B cell (primary cell): Measurements from ENCODE around the gene TP53I3. TPM values are rescaled to one million over a fixed set of nuclear protein-coding genes. Genes with fewer than 3 reads are reported as not detected.
"Not testable (repeated sequence)": the region's sequence is repeated elsewhere in the genome, so short reads cannot be mapped to it uniquely, and the experiment has no call there.

ENCODE experiments used
- ATAC-seq: fragments of 200-7000 bp; cut with Tn5 transposase; one replicate; pipeline ENCODE4 v1.10.0; 2021; ENCODE audit warnings: low read depth, mild to moderate bottlenecking, moderate number of reproducible peaks, moderate library complexity
- CTCF ChIA-PET: fragments of 350-600 bp; sonication (Branson Sonifier 250); formaldehyde crosslinking; loops from one replicate; lab custom pipeline; 2021; ENCODE audit warnings: antibody characterized with exemption, inconsistent platforms; lab: Charles Lee
- POLR2A ChIA-PET: fragments of 350-600 bp; sonication (Branson Sonifier 250); formaldehyde crosslinking; loops from one replicate; lab custom pipeline; 2021; ENCODE audit warnings: antibody characterized with exemption; lab: Charles Lee
- DNase-seq: peaks from one replicate; pipeline ENCODE4 v3.0.0; 2013
- H2AFZ ChIP-seq: 2 replicates; pipeline ENCODE4 v1.6.1; 2012; ENCODE audit warnings: mild to moderate bottlenecking, low read depth, low read length; ENCODE audit not compliant: insufficient read depth, poor library complexity, severe bottlenecking
- H3K27ac ChIP-seq, 2 donors: 1 replicate in 1 of 2; 2 replicates in 1 of 2; pipeline ENCODE4 v1.5.1; 2012 to 2013; ENCODE audit warnings: low read length in 2 of 2, mild to moderate bottlenecking in 2 of 2, moderate library complexity in 1 of 2
- H3K27me3 ChIP-seq, 4 experiments: fragments of 200-600 bp in 1 of 4; sonication (generic) in 1 of 4; replicated peaks in 1 of 4; 1 replicate in 2 of 4; 2 replicates in 2 of 4; pipeline versions ENCODE4 v1.6.1 to v1.7.0; 2013 to 2016; ENCODE audit warnings: low read length in 3 of 4, mild to moderate bottlenecking in 2 of 4, mixed read lengths in 1 of 4, moderate library complexity in 1 of 4; ENCODE audit not compliant: insufficient read depth in 4 of 4, control insufficient read depth in 3 of 4; ENCODE audit errors: control extremely low read depth in 1 of 4
- H3K36me3 ChIP-seq, 2 experiments: replicated peaks in 1 of 2; 1 replicate in 1 of 2; 2 replicates in 1 of 2; pipeline versions ENCODE4 v1.6.1 to v1.7.1; 2013; ENCODE audit warnings: low read length in 1 of 2; ENCODE audit not compliant: insufficient read depth in 2 of 2, control insufficient read depth in 1 of 2; ENCODE audit errors: control extremely low read depth in 1 of 2, extremely low read depth in 1 of 2
- H3K4me1 ChIP-seq, 2 donors: fragments of 200-600 bp in 1 of 2; sonication (generic) in 1 of 2; 1 replicate in 1 of 2; 2 replicates in 1 of 2; pipeline versions ENCODE4 v1.5.1 to v1.6.1; 2013 to 2017; ENCODE audit warnings: low read length in 2 of 2; ENCODE audit not compliant: control insufficient read depth in 2 of 2, insufficient read depth in 2 of 2
- H3K4me2 ChIP-seq: replicated peaks from 2 replicates; pipeline ENCODE3; 2012; ENCODE audit warnings: mild to moderate bottlenecking, low read depth, low read length; ENCODE audit not compliant: poor library complexity, severe bottlenecking
- H3K4me3 ChIP-seq, 5 experiments: fragments of 200-600 bp in 1 of 5; sonication (generic) in 1 of 5; 1 replicate in 3 of 5; 2 replicates in 2 of 5; pipeline versions ENCODE4 v1.5.1 to v1.7.0; 2011 to 2016; ENCODE audit warnings: low read length in 4 of 5, mild to moderate bottlenecking in 4 of 5, low read depth in 2 of 5, control low read depth in 1 of 5, moderate library complexity in 1 of 5; ENCODE audit not compliant: insufficient read depth in 1 of 5; ENCODE audit errors: control extremely low read depth in 1 of 5, extremely low read depth in 1 of 5
- H3K79me2 ChIP-seq: fragments of 200-600 bp; sonication (generic); one replicate; pipeline ENCODE4 v1.6.0; 2016; ENCODE audit warnings: low read length; ENCODE audit not compliant: control insufficient read depth, insufficient read depth
- H3K9ac ChIP-seq: fragments of 200-600 bp; sonication (generic); 2 replicates; pipeline ENCODE4 v1.6.1; 2017; ENCODE audit warnings: mild to moderate bottlenecking, low read length, moderate library complexity
- H3K9me3 ChIP-seq, 3 donors: one replicate each; pipeline versions ENCODE4 v1.6.1 to v1.7.1; 2013; ENCODE audit warnings: low read length in 2 of 3; ENCODE audit not compliant: control insufficient read depth in 2 of 3, insufficient read depth in 1 of 3; ENCODE audit errors: control extremely low read depth in 1 of 3
- H4K20me1 ChIP-seq: 2 replicates; pipeline ENCODE4 v1.6.0; 2012; ENCODE audit warnings: mild to moderate bottlenecking, low read length; ENCODE audit not compliant: insufficient read depth, control insufficient read depth, poor library complexity, severe bottlenecking
- H3K27ac Mint-ChIP-seq: one replicate; pipeline ENCODE4 v1.8.0; 2021; ENCODE audit warnings: mixed read lengths
- H3K27me3 Mint-ChIP-seq: one replicate; pipeline ENCODE4 v1.8.0; 2021; ENCODE audit warnings: mixed read lengths
- H3K4me1 Mint-ChIP-seq: one replicate; pipeline ENCODE4 v1.8.0; 2021; ENCODE audit warnings: mixed read lengths
- H3K4me3 Mint-ChIP-seq: one replicate; pipeline ENCODE4 v1.8.0; 2021; ENCODE audit warnings: mixed read lengths
- H3K9me3 Mint-ChIP-seq: one replicate; pipeline ENCODE4 v1.8.0; 2022; ENCODE audit warnings: mixed read lengths; ENCODE audit not compliant: insufficient read depth
- CTCF ChIP-seq: fragments of 200-600 bp; IDR thresholded peaks from one replicate; pipeline ENCODE4 v1.8.0; 2022; ENCODE audit warnings: antibody characterized with exemption, mild to moderate bottlenecking
- EZH2 ChIP-seq: IDR thresholded peaks from 2 replicates; pipeline ENCODE4 v1.6.1; 2012; ENCODE audit warnings: borderline replicate concordance, low read depth, mild to moderate bottlenecking, moderate library complexity, low read length; ENCODE audit not compliant: insufficient read depth, poor library complexity, severe bottlenecking
- WGBS: methylation state at CpG from one replicate; pipeline ENCODE4 v1.1.5; 2013; ENCODE audit warnings: missing lambda C conversion rate; ENCODE audit not compliant: insufficient coverage; 5-methylcytosine and 5-hydroxymethylcytosine counted together
- intact Hi-C: fragments of 100-400 bp; cut with micrococcal nuclease; formaldehyde crosslinking; loops from one replicate; pipeline ENCODE4 v1.10.0; 2022
- polyA plus RNA-seq: library from polyadenylated mRNA; depleted of rRNA; stranded (reverse); fragments of >200 nt; gene quantifications from 2 replicates; pipeline ENCODE4 v1.2.3, GENCODE V29; 2012
- total RNA-seq, 2 donors: library from RNA; stranded (reverse); fragments of 120-200 nt in 1 of 2; gene quantifications; 1 replicate in 1 of 2; 2 replicates in 1 of 2; pipeline versions ENCODE4 v1.2.3 to v1.2.4, GENCODE V29; 2013 to 2022

Gene TP53I3
- total and polyA plus RNA-seq, 2 donors (not counting 1 experiment from before 2014, with no cell fraction given): 3.9 to 7.3 TPM

- H3K4me3 ChIP-seq: no peak overlapping the region
- peak overlapping the region; percentile 90 for H3K4me3 Mint-ChIP-seq
- H4K20me1 ChIP-seq: peaks cover 6% of the 10 kb centered on the region
- H3K27me3 ChIP-seq: peaks cover 0 to 20% (median 2%) of the 10 kb centered on the region in 4 experiments
- no peaks in the 10 kb centered on the region for H3K27me3 Mint-ChIP-seq
- ChIA-PET POLR2A (no interaction called here), CTCF (interaction anchor here (1.5 to 2.0 kb wide), 2 partner anchors 38 kb away, joined by 5 to 18 read pairs; partner anchors contain the start of gene TP53I3)
- H3K4me1 Mint-ChIP-seq: peaks cover 25% of the 10 kb centered on the region
- peaks cover 24 to 26% of the 10 kb centered on the region in 2 donors for H3K4me1 ChIP-seq
- no peak overlapping the region for H3K27ac ChIP-seq
- H3K79me2 ChIP-seq: peaks cover 27% of the 10 kb centered on the region
- H3K9me3 Mint-ChIP-seq: no peaks in the 10 kb centered on the region
- H3K36me3 ChIP-seq: no peaks in the 10 kb centered on the region
- 83% methylated on average over 1 of the region's 11 CpGs for WGBS
- no peak overlapping the region for H3K9ac ChIP-seq
- peak overlapping the region; percentile 96 for H3K4me2 ChIP-seq
- DNase-seq: no peak
- no peak for TF ChIP-seq EZH2
- TF ChIP-seq CTCF: no peak
- intact Hi-C loops: loop anchor here (2.0 kb wide), 3 partner anchors 39 to 1833 kb away; partner anchors contain the start of genes ASXL2, CENPO, PTRHD1 and TP53I3
- no peak overlapping the region for H2AFZ ChIP-seq
- ATAC-seq: no peak
- no peaks in the 10 kb centered on the region for H3K9me3 ChIP-seq
- no peak overlapping the region for H3K27ac Mint-ChIP-seq
Observed at GRCh38 chr2:24045511-24046508, 38.8 kb downstream of the TP53I3 start.

GRCh38 chr2:24043133-24043532 is 41.5 kb downstream of the TP53I3 start:
- not testable (repeated sequence) for H3K9me3 Mint-ChIP-seq, ATAC-seq
- H3K4me1 Mint-ChIP-seq: peaks cover 19% of the 10 kb centered on the region

More at GRCh38 chr2:24043133-24043532, 41.5 kb downstream of the TP53I3 start:
- 99% methylated on average over 5 of the region's 6 CpGs for WGBS
- POLR2A ChIA-PET, H3K4me3 ChIP-seq, H3K9me3 ChIP-seq, H4K20me1 ChIP-seq, H3K27me3 Mint-ChIP-seq, H3K27ac Mint-ChIP-seq, H3K4me3 Mint-ChIP-seq, H2AFZ ChIP-seq, CTCF ChIA-PET, DNase-seq, intact Hi-C loops, H3K27ac ChIP-seq, H3K27me3 ChIP-seq, H3K9ac ChIP-seq, H3K4me2 ChIP-seq: not testable (repeated sequence)
- Histone ChIP-seq H3K79me2 (peaks cover 33% of the 10 kb centered on the region), H3K4me1 (peaks cover 6 to 12% of the 10 kb centered on the region in 2 donors), H3K36me3 (peaks cover 0 to 12% of the 10 kb centered on the region in 2 experiments)
